ENCODE data around the gene LAMA3. TPM values are rescaled to one million over a fixed set of nuclear protein-coding genes. Genes with fewer than 3 reads are reported as not detected.
A peak's percentile ranks its signal among the peaks of the same experiment; 100 is the strongest.

LAMA3 gene
- total RNA-seq, 1 experiment from 2014 or later, result 34.6 TPM

DNA sequence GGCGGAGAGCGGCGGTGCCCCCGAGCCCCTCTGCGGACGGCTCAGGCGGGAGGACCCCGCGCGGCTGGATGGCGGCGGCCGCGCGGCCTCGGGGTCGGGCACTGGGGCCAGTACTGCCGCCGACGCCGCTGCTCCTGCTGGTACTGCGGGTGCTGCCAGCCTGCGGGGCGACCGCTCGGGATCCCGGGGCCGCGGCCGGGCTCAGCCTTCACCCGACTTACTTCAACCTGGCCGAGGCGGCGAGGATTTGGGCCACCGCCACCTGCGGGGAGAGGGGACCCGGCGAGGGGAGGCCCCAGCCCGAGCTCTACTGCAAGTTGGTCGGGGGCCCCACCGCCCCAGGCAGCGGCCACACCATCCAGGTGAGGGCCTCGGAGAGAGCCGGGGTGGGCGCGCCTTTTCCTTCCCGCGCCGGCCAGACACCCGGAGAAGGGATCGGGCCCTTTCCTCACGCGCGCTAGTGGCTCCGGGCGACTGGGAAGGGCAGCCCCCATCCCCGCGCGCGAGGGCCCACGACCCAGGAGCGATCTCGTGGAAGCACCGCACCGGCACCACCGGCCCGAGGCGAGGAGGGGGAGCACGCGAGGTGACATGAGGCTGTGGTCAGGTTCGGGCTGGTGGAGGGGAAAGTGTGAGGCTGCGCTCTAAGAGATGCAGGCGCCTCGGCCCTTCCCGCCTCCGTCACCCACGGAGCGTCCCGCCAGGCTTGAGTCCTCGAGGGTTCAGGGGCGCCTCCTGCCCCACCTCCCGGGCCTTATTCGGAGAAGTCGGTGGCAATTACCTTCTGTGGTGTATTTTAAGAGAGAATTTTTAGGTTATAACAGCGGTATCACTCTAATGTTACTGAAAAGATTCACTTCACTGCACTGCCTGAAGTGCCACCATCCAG, 607 bp downstream of the LAMA3 start:
- TF ChIP-seq, protein P1, sequence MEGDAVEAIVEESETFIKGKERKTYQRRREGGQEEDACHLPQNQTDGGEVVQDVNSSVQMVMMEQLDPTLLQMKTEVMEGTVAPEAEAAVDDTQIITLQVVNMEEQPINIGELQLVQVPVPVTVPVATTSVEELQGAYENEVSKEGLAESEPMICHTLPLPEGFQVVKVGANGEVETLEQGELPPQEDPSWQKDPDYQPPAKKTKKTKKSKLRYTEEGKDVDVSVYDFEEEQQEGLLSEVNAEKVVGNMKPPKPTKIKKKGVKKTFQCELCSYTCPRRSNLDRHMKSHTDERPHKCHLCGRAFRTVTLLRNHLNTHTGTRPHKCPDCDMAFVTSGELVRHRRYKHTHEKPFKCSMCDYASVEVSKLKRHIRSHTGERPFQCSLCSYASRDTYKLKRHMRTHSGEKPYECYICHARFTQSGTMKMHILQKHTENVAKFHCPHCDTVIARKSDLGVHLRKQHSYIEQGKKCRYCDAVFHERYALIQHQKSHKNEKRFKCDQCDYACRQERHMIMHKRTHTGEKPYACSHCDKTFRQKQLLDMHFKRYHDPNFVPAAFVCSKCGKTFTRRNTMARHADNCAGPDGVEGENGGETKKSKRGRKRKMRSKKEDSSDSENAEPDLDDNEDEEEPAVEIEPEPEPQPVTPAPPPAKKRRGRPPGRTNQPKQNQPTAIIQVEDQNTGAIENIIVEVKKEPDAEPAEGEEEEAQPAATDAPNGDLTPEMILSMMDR (IDR thresholded peaks at IDR 0.05; ENCODE audit: insufficient read depth in 1 of 2, low read depth in 1 of 2, low read length in 1 of 2, severe bottlenecking in 1 of 2, unreplicated experiment in 1 of 2), result no peak
- peak overlapping the region; percentile 80 for H3K4me3 Mint-ChIP-seq (ENCODE audit: unreplicated experiment)
- ChIA-PET CTCF (no interaction called here), POLR2A (no interaction called here)
- H3K4me3 ChIP-seq (ENCODE audit: low read depth, low read length), result peak overlapping the region; percentile 67
- no peaks in the 10 kb centered on the region for H3K9me3 ChIP-seq
- intact Hi-C loops (cut with micrococcal nuclease; ENCODE audit: unreplicated experiment), result no loop called here
- no peaks in the 10 kb centered on the region for H3K9me3 Mint-ChIP-seq (ENCODE audit: unreplicated experiment)
- H3K27me3 ChIP-seq (replicated peaks; ENCODE audit: control insufficient read depth, insufficient read depth, low read length), result no peaks in the 10 kb centered on the region
- peaks cover 5% of the 10 kb centered on the region for H3K36me3 Mint-ChIP-seq (ENCODE audit: insufficient read depth, unreplicated experiment)
- peaks cover 14% of the 10 kb centered on the region for H3K4me1 Mint-ChIP-seq (ENCODE audit: low read depth, unreplicated experiment)
- H3K4me1 ChIP-seq, result peaks cover 11% of the 10 kb centered on the region; the same call in 1 of the 2 replicates
- H3K36me3 ChIP-seq (ENCODE audit: control insufficient read depth, insufficient read depth, low read length), result no peaks in the 10 kb centered on the region
- DNase-seq, result peak in 1 of 2 experiments; percentile 40
- BruUV-seq (replicated peaks), result no TSS peak
- no peak overlapping the region for H3K27ac Mint-ChIP-seq (ENCODE audit: unreplicated experiment)
- no peaks in the 10 kb centered on the region for H3K27me3 Mint-ChIP-seq (ENCODE audit: insufficient read depth, unreplicated experiment)

DNA sequence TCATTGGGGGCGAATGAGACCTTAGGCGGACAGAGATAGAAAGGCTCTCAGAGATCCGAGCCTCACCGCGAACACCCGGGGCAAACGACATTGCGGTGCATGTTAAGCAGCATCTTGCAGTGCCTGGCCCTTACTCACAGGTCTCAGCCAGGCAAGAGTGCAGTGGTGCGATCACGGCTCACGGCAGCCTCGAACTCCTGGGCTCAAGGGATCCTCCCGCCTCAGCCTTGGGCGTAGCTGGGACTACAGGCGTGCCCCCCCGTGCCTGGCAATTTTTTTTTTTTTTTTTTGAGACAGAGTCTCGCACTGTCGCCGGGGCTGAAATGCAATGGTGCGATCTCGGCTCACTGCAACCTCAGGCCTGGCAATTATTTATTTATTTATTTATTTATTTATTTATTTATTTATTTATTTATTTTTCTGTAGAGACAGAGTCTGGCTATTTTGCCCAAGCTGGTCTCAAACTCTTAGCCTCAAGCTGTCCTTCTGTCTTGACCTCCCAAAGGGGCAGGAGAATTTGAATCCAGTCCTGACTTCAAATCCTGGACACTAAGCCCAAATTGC, 1.3 kb downstream of the LAMA3 start:
- TF ChIP-seq, protein P1 (IDR thresholded peaks at IDR 0.05; ENCODE audit: insufficient read depth in 1 of 2, low read depth in 1 of 2, low read length in 1 of 2, severe bottlenecking in 1 of 2, unreplicated experiment in 1 of 2), result no peak
- H3K27ac Mint-ChIP-seq (ENCODE audit: unreplicated experiment), result no peak overlapping the region
- peaks cover 5% of the 10 kb centered on the region for H3K36me3 Mint-ChIP-seq (ENCODE audit: insufficient read depth, unreplicated experiment)
- peaks cover 14% of the 10 kb centered on the region for H3K4me1 Mint-ChIP-seq (ENCODE audit: low read depth, unreplicated experiment)
- no peak for DNase-seq
- POLR2A ChIA-PET, result no interaction called here
- no peaks in the 10 kb centered on the region for H3K27me3 Mint-ChIP-seq (ENCODE audit: insufficient read depth, unreplicated experiment)
- Histone ChIP-seq H3K4me3 (ENCODE audit: low read depth, low read length) (peak overlapping the region; percentile 67), H3K27me3 (replicated peaks; ENCODE audit: control insufficient read depth, insufficient read depth, low read length) (no peaks in the 10 kb centered on the region), H3K4me1 (peaks cover 17% of the 10 kb centered on the region; the same call in 1 of the 2 replicates), H3K36me3 (ENCODE audit: control insufficient read depth, insufficient read depth, low read length) (no peaks in the 10 kb centered on the region), H3K9me3 (no peaks in the 10 kb centered on the region)
- peak overlapping the region; percentile 80 for H3K4me3 Mint-ChIP-seq (ENCODE audit: unreplicated experiment)
- intact Hi-C loops (cut with micrococcal nuclease; ENCODE audit: unreplicated experiment), result no loop called here
- no TSS peak for BruUV-seq (replicated peaks)
- CTCF ChIA-PET, result no interaction called here
- H3K9me3 Mint-ChIP-seq (ENCODE audit: unreplicated experiment), result no peaks in the 10 kb centered on the region

DNA sequence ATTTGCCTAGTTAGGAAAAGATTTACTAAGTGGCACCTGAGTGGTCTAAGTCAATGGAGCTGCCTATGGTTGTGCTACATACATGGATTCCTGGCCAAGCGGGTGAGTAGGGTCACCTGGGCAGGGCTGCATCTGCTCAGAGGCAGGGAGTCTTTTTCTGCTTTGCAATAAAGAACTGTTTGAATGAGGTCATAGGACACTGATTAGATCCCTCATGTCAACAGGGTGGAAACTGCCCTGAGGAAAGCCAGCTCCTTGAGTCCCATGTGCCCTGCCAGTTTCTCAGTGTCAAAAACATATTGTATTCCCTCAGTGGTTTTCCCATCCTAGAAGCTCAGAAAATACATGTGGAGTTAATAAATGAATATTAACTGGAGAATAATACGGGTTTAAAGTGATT, 4.6 kb downstream of the LAMA3 start:
- Histone ChIP-seq H3K4me3 (ENCODE audit: low read depth, low read length) (no peak overlapping the region), H3K36me3 (ENCODE audit: control insufficient read depth, insufficient read depth, low read length) (no peaks in the 10 kb centered on the region), H3K4me1 (peaks cover 21% of the 10 kb centered on the region), H3K9me3 (no peaks in the 10 kb centered on the region), H3K27me3 (replicated peaks; ENCODE audit: control insufficient read depth, insufficient read depth, low read length) (no peaks in the 10 kb centered on the region)
- ChIA-PET POLR2A (no interaction called here), CTCF (interaction anchor here (1.2 kb wide), 1 partner anchor 10 kb away, joined by 3 read pairs; no protein-coding TSS in a partner anchor)
- intact Hi-C loops (cut with micrococcal nuclease; ENCODE audit: unreplicated experiment), result no loop called here
- Mint-ChIP-seq H3K4me3 (ENCODE audit: unreplicated experiment) (peak overlapping the region; percentile 38), H3K27me3 (ENCODE audit: insufficient read depth, unreplicated experiment) (no peaks in the 10 kb centered on the region), H3K36me3 (ENCODE audit: insufficient read depth, unreplicated experiment) (peaks cover 17% of the 10 kb centered on the region), H3K4me1 (ENCODE audit: low read depth, unreplicated experiment) (peaks cover 18% of the 10 kb centered on the region), H3K27ac (ENCODE audit: unreplicated experiment) (no peak overlapping the region), H3K9me3 (ENCODE audit: unreplicated experiment) (no peaks in the 10 kb centered on the region)
- no peak for DNase-seq
- BruUV-seq (replicated peaks), result no TSS peak
- TF ChIP-seq, protein P1 (IDR thresholded peaks at IDR 0.05; ENCODE audit: insufficient read depth in 1 of 2, low read depth in 1 of 2, low read length in 1 of 2, severe bottlenecking in 1 of 2, unreplicated experiment in 1 of 2), result no peak
